Measurements from ENCODE around the gene HECW1. TPM values are rescaled to one million over a fixed set of nuclear protein-coding genes. Genes with fewer than 3 reads are reported as not detected.

HECW1 gene
- total and polyA plus RNA-seq, 4 donors, result 0.05 TPM; not detected in 3

GRCh38 chr7:43143918-43144589 lies 31.6 kb downstream of the HECW1 start:
- TF ChIP-seq HNF4A (conservative IDR thresholded peaks at IDR 0.05), result no peak
- no peak for TF ChIP-seq RXRA (IDR thresholded peaks at IDR 0.05)
- TF ChIP-seq SP1 (IDR thresholded peaks at IDR 0.05), result no peak
- TF ChIP-seq GABPA (IDR thresholded peaks at IDR 0.05 in 1 of 2, conservative IDR thresholded peaks at IDR 0.05 in 1 of 2), result no peak
- TF ChIP-seq JUND (IDR thresholded peaks at IDR 0.05), result no peak
- no peak for TF ChIP-seq NR2F2 (IDR thresholded peaks at IDR 0.05)
- TF ChIP-seq RAD21 (IDR thresholded peaks at IDR 0.05), result no peak
- no peak for TF ChIP-seq ZBTB33 (IDR thresholded peaks at IDR 0.05)
- TF ChIP-seq ATF3 (IDR thresholded peaks at IDR 0.05), result no peak
- TF ChIP-seq TAF1 (conservative IDR thresholded peaks at IDR 0.05), result no peak
- Histone ChIP-seq H3K9ac (ENCODE audit: low read depth in 1 of 2, low read length in 2 of 2) (no peak overlapping the region), H3K4me1 (ENCODE audit: control insufficient read depth in 4 of 4, insufficient read depth in 4 of 4, low read length in 3 of 4) (no peaks in the 10 kb centered on the region), H3K9me3 (ENCODE audit: control insufficient read depth in 4 of 4, low read length in 3 of 4) (no peaks in the 10 kb centered on the region), H3K36me3 (ENCODE audit: control insufficient read depth in 4 of 4, insufficient read depth in 3 of 4, low read depth in 1 of 4, low read length in 3 of 4) (no peaks in the 10 kb centered on the region), H3K27me3 (ENCODE audit: control insufficient read depth in 4 of 4, insufficient read depth in 4 of 4, low read length in 3 of 4) (no peaks in the 10 kb centered on the region), H3K4me3 (ENCODE audit: low read depth in 1 of 3, low read length in 3 of 3) (no peak overlapping the region), H3K27ac (ENCODE audit: low read depth in 1 of 2, low read length in 2 of 2) (no peak overlapping the region)
- WGBS, result 84% methylated on average over 5 of the region's 5 CpGs
- no peak for DNase-seq (ENCODE audit: low spot score)

GRCh38 chr7:43148161-43148731 lies 35.8 kb downstream of the HECW1 start:
- Histone ChIP-seq H3K4me3 (ENCODE audit: low read depth in 1 of 3, low read length in 3 of 3) (no peak overlapping the region), H3K36me3 (ENCODE audit: control insufficient read depth in 4 of 4, insufficient read depth in 3 of 4, low read depth in 1 of 4, low read length in 3 of 4) (no peaks in the 10 kb centered on the region), H3K9me3 (ENCODE audit: control insufficient read depth in 4 of 4, low read length in 3 of 4) (no peaks in the 10 kb centered on the region), H3K27ac (ENCODE audit: low read depth in 1 of 2, low read length in 2 of 2) (no peak overlapping the region), H3K27me3 (ENCODE audit: control insufficient read depth in 4 of 4, insufficient read depth in 4 of 4, low read length in 3 of 4) (no peaks in the 10 kb centered on the region), H3K9ac (ENCODE audit: low read depth in 1 of 2, low read length in 2 of 2) (no peak overlapping the region), H3K4me1 (ENCODE audit: control insufficient read depth in 4 of 4, insufficient read depth in 4 of 4, low read length in 3 of 4) (no peaks in the 10 kb centered on the region)
- TF ChIP-seq FOXA2 (IDR thresholded peaks at IDR 0.05), result no peak
- TF ChIP-seq RXRA (IDR thresholded peaks at IDR 0.05), result no peak
- TF ChIP-seq NR2F2 (IDR thresholded peaks at IDR 0.05), result no peak
- TF ChIP-seq REST (IDR thresholded peaks at IDR 0.05), result no peak
- TF ChIP-seq TAF1 (conservative IDR thresholded peaks at IDR 0.05), result no peak
- DNase-seq (ENCODE audit: low spot score), result no peak
